Pancreas (tissue), 10 donors: ENCODE measurements around the gene NDOR1. TPM values are rescaled to one million over a fixed set of nuclear protein-coding genes. Genes with fewer than 3 reads are reported as not detected.
A peak's percentile ranks its signal among the peaks of the same experiment; 100 is the strongest.
"Not testable (repeated sequence)": the region's sequence is repeated elsewhere in the genome, so short reads cannot be mapped to it uniquely, and the experiment has no call there.

Source experiments
- ATAC-seq, 4 donors: fragments of 200-7000 bp; cut with Tn5 transposase; one replicate each; pipeline versions ENCODE4 v1.8.0 to v1.9.1; 2020; ENCODE audit warnings: mild to moderate bottlenecking in 4 of 4, moderate library complexity in 4 of 4
- DNase-seq, 6 donors: peaks; one replicate each; pipeline ENCODE4 v3.0.0-alpha.2; 2020
- FAIRE-seq: peaks from 2 replicates; lab custom pipeline; 2012; peaks lifted over from hg19 to GRCh38; lab: Jason Lieb, UNC
- H3K27ac ChIP-seq, 4 donors: fragments of 200-600 bp; sonication (generic); 1 replicate in 3 of 4; 2 replicates in 1 of 4; pipeline versions ENCODE4 v1.5.0 to v1.8.0; 2020
- H3K27me3 ChIP-seq, 4 donors: fragments of 200-600 bp; one replicate each; pipeline ENCODE4 v1.8.0; 2021
- H3K36me3 ChIP-seq, 3 donors: fragments of 200-600 bp; sonication (generic) in 1 of 3; one replicate each; pipeline versions ENCODE4 v1.5.0 to v1.8.0; 2020 to 2021
- H3K4me1 ChIP-seq, 3 donors: fragments of 200-600 bp; one replicate each; pipeline ENCODE4 v1.8.0; 2021
- H3K4me3 ChIP-seq, 4 donors: fragments of 200-600 bp; sonication (generic) in 2 of 4; one replicate each; pipeline versions ENCODE4 v1.5.0 to v1.8.0; 2020 to 2021
- H3K9me3 ChIP-seq, 4 donors: fragments of 200-600 bp; one replicate each; pipeline ENCODE4 v1.8.0; 2021
- CTCF ChIP-seq, 4 donors: fragments of 200-600 bp; sonication (generic) in 3 of 4; IDR thresholded peaks; one replicate each; pipeline versions ENCODE4 v1.5.0 to v1.8.0; 2021; ENCODE audit warnings: antibody characterized with exemption in 4 of 4
- WGBS, 2 donors: extraction: QIAGEN DNeasy Blood & Tissue Kit; methylation state at CpG; one replicate each; pipeline ENCODE4 v1.1.7; 2013; 5-methylcytosine and 5-hydroxymethylcytosine counted together
- intact Hi-C, 3 donors: fragments of 100-400 bp; cut with DNase I; formaldehyde crosslinking; loops; one replicate each; pipeline versions ENCODE4 v1.11.1 to v1.14.2; 2022
- polyA plus RNA-seq, 2 donors: library from polyadenylated mRNA; stranded (reverse); fragments of 200-250 nt; gene quantifications; one replicate each; pipeline ENCODE4 v1.2.3, GENCODE V29; 2013
- total RNA-seq, 6 donors: library from RNA; stranded (reverse); fragmentation: NEBNext Ultra II Directional in 4 of 6; extraction: Animal tissue kit (Norgen Biotek cat#: 25700) in 4 of 6; gene quantifications; one replicate each; pipeline versions ENCODE4 v1.2.1 to v1.2.4, GENCODE V29; 2021 to 2023
- donor health status: healthy with polysubstance abuse.
- donor health status: DM: no; HTN: no; CAD: no; lungs with moderate emphysema.
- donor health status: DM: no; HTN: no; CAD: no.
- donor health status: control.
- donor health status: control.
- donor health status: Bipolar disorder and iron deficiency.
- donor health status: DM: yes; HTN: yes; CAD: no.
- donor health status: DM: no; HTN: no; CAD: no.
- donor health status: DM: no; HTN: no; CAD: no.
- donor health status: DM: yes; HTN: yes; CAD: no.

Gene NDOR1
- total and polyA plus RNA-seq, 8 donors, result 4.6 to 25.4 (median 6.8) TPM

DNA sequence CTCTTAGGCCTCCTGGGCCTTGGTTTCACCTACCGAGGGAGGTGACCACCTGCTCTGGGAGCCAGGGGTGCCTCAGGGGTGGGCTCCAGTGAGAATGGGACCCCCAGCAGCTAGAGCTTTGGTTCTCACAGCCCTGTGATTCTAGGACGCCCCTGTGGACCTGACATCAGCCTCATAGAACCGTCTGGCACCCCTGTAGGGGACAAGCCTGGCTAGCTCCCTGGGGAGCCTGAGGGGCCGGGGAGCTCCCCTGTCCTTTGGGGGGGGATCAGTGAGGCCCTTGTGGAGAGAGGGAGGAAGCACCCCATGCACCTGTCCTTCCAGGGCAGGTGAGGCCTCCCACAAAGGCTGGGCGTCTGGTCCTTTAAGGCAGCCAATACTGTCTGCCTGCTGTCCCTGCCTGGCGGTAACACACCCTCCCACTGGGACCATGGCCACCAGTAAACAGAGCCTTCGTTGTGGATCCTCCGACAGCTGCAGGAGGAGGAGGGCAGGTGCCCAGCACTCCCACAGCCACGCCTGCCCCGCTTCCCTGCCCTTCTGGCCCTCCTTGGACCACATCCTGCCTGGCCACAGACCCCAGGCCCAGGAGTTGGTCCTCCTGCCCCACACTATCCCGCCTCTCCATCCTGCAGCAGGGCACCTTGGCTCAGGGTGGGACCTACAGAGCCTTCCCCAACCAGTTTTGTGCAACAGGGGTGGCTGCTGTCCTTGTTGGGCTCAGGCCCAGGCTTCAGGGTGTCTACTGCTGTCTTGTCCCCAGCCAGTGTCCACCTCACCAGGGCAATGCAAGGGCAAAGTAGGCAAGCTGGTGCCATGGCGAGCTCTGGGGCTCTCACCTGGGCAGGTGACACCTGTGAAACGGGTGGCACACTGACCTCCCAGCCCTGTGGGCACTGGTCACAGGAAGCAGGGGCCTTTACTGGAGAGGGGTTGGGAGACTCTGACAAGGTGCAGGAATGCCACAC is 32.5 kb downstream of the NDOR1 start:
- H3K27ac ChIP-seq, result peak overlapping the region in 3 of 4 donors; percentile 31 to 60 (median 39)
- peaks cover 10 to 25% (median 11%) of the 10 kb centered on the region in 3 donors for H3K4me1 ChIP-seq
- no peak overlapping the region for H3K4me3 ChIP-seq
- 46 to 47% methylated on average over 13 of the region's 13 CpGs for WGBS, 2 donors
- no peaks in the 10 kb centered on the region for H3K27me3 ChIP-seq
- peaks cover 3 to 6% (median 5%) of the 10 kb centered on the region in 3 donors for H3K36me3 ChIP-seq
- no peaks in the 10 kb centered on the region for H3K9me3 ChIP-seq
- no peak for TF ChIP-seq CTCF (IDR thresholded peaks at IDR 0.05)
- no peak for ATAC-seq
- intact Hi-C loops, result loop anchor here in 2 of 3 donors (5.0 to 10.0 kb wide), 2 partner anchors 46 to 123 kb away; partner anchors contain the start of gene DPP7 (in 1 of the 2)
- DNase-seq, result peak in 1 of 6 donors; percentile 51
- no peak for FAIRE-seq

GRCh38 chr9:137239541-137240200 is 34.2 kb downstream of the NDOR1 start:
- peak overlapping the region; percentile 95 to 96 (median 96) for H3K27ac ChIP-seq
- H3K4me1 ChIP-seq, result peaks cover 10 to 32% (median 23%) of the 10 kb centered on the region in 3 donors
- DNase-seq, result not testable (repeated sequence)

GRCh38 chr9:137240318-137240840 is 34.9 kb downstream of the NDOR1 start:
- Histone ChIP-seq H3K9me3 (no peaks in the 10 kb centered on the region), H3K27me3 (no peaks in the 10 kb centered on the region), H3K27ac (peak overlapping the region; percentile 95 to 96 (median 96)), H3K4me3 (peak overlapping the region; percentile 61 to 90 (median 72)), H3K4me1 (peaks cover 10 to 32% (median 23%) of the 10 kb centered on the region in 3 donors), H3K36me3 (peaks cover 7 to 11% (median 8%) of the 10 kb centered on the region in 3 donors)
- WGBS, 2 donors, result 0 to 1% methylated on average over 51 to 58 of the region's 58 CpGs
- FAIRE-seq (no peak), ATAC-seq (peak; percentile 22 to 43 (median 36)), DNase-seq (peak in 5 of 6 donors; percentile 73 to 91 (median 81))
- intact Hi-C loops, result no loop called here
- no peak for TF ChIP-seq CTCF (IDR thresholded peaks at IDR 0.05)

More at GRCh38 chr9:137239541-137240200, 34.2 kb downstream of the NDOR1 start:
- Histone ChIP-seq H3K4me3 (peak overlapping the region; percentile 61 to 90 (median 72)), H3K36me3 (peaks cover 7 to 11% (median 8%) of the 10 kb centered on the region in 3 donors)
- FAIRE-seq, H3K27me3 ChIP-seq, H3K9me3 ChIP-seq, ATAC-seq: not testable (repeated sequence)
- intact Hi-C loops, result loop anchor here in 2 of 3 donors (5.0 to 10.0 kb wide), 2 partner anchors 47 to 125 kb away; partner anchors contain the start of gene DPP7 (in 1 of the 2)
- 51 to 56% methylated on average over 26 to 27 of the region's 27 CpGs for WGBS, 2 donors

DNA sequence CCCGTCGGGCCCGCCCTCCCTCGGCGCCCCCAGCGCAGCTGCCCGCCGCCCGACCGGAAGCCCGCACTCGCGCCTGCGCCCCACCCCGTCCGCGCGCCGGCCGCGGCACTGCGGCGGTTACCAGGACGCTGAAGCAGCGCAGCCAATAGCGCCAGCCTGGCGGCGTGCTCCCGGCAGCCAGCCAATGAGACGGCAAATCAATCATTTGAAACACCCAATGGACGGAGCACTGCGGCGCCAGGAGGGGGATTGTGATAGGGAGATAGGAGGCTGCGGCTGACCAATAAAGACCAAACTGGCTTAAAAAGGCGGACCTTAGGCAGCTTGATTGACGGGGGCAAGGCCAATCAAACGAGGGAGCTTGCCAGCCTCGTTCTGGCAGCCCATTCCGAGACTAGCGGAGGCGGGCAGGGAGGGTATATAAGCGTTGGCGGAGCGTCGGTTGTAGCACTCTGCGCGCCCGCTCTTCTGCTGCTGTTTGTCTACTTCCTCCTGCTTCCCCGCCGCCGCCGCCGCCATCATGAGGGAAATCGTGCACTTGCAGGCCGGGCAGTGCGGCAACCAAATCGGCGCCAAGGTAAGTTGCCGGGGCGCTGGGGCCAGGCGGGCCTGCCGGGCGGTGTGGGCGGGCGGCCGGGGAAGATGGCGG is 35.5 kb downstream of the NDOR1 start, which contains the start of gene TUBB4B:
TUBB4B (plus strand) TSS at position 447 of the 649 bp plus-strand sequence; CDS start at position 521, 74 bp downstream.
- ATAC-seq (peak; percentile 72 to 85 (median 78)), DNase-seq (peak; percentile 98 to 100 (median 100)), FAIRE-seq (peak; percentile 97)
- TF ChIP-seq CTCF (IDR thresholded peaks at IDR 0.05), result no peak
- H3K4me1 ChIP-seq, result peaks cover 10 to 32% (median 23%) of the 10 kb centered on the region in 3 donors
- peak within 1 kb of the TSS; percentile 61 to 97 (median 93) for H3K4me3 ChIP-seq
- no peaks in the 10 kb centered on the region for H3K27me3 ChIP-seq
- WGBS, 2 donors, result 0 to 1% methylated on average over 41 to 67 of the region's 67 CpGs
- intact Hi-C loops, result no loop called here
- H3K27ac ChIP-seq, result peak within 1 kb of the TSS; percentile 95 to 96 (median 96)
- peaks cover 7 to 11% (median 8%) of the 10 kb centered on the region in 3 donors for H3K36me3 ChIP-seq
- no peaks in the 10 kb centered on the region for H3K9me3 ChIP-seq
